Esophagus (tissue), 2 donors: ENCODE measurements around the gene ATP8A2. TPM values are rescaled to one million over a fixed set of nuclear protein-coding genes. Genes with fewer than 3 reads are reported as not detected.

Experiments used
- H3K27ac ChIP-seq, 2 donors: one replicate each; pipeline ENCODE4 v1.5.1; 2013; ENCODE audit warnings: low read depth in 2 of 2, mild to moderate bottlenecking in 2 of 2, inconsistent platforms in 1 of 2, low read length in 1 of 2, moderate library complexity in 1 of 2
- H3K27me3 ChIP-seq, 2 donors: one replicate each; pipeline ENCODE4 v1.6.1; 2013; ENCODE audit warnings: low read length in 2 of 2, control low read depth in 1 of 2, mild to moderate bottlenecking in 1 of 2; ENCODE audit not compliant: insufficient read depth in 2 of 2, control insufficient read depth in 1 of 2
- H3K36me3 ChIP-seq, 2 donors: one replicate each; pipeline ENCODE4 v1.6.1; 2013; ENCODE audit warnings: low read length in 1 of 2; ENCODE audit not compliant: control insufficient read depth in 2 of 2, insufficient read depth in 2 of 2
- H3K4me1 ChIP-seq, 2 donors: one replicate each; pipeline ENCODE4 v1.6.1; 2013; ENCODE audit warnings: low read length in 1 of 2; ENCODE audit not compliant: control insufficient read depth in 2 of 2, insufficient read depth in 2 of 2
- H3K4me3 ChIP-seq, 2 donors: one replicate each; pipeline ENCODE4 v1.5.1; 2013; ENCODE audit warnings: low read length in 2 of 2, mild to moderate bottlenecking in 2 of 2, low read depth in 1 of 2, moderate library complexity in 1 of 2
- H3K9me3 ChIP-seq, 2 donors: one replicate each; pipeline ENCODE4 v1.6.1; 2013; ENCODE audit warnings: mild to moderate bottlenecking in 2 of 2, low read depth in 1 of 2, low read length in 1 of 2, moderate library complexity in 1 of 2; ENCODE audit not compliant: control insufficient read depth in 2 of 2, insufficient read depth in 1 of 2
- WGBS, 2 donors: extraction: QIAGEN DNeasy Blood & Tissue Kit; methylation state at CpG; one replicate each; pipeline ENCODE4 v1.1.7; 2013; 5-methylcytosine and 5-hydroxymethylcytosine counted together
- polyA plus RNA-seq, 2 donors: library from polyadenylated mRNA; stranded (reverse); fragments of 200-250 nt; gene quantifications; one replicate each; pipeline ENCODE4 v1.2.3, GENCODE V29; 2013
- donor health status: healthy with polysubstance abuse.
- donor health status: Bipolar disorder and iron deficiency.

Gene ATP8A2
- polyA plus RNA-seq, 2 donors = 0.01 TPM; not detected in 1

DNA sequence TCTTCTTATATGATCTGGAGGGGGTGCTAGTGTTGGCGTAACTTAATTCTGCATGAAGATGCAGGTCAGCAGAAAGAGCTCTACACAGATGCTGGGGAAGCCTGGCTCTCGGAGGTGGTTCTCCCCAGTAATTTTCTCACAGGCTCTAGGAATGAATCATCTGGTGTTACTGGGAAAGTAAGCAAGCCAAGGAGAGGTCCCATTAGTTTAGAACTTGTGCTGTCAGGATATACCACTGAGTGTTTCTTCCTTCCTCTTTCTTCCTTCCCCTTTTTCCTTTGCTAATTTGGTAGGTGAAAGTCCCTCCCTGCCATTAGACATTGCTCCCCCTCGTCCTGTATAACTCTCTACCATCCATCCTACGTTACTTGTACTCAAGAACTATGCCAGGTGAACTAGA is 68.3 kb downstream of the ATP8A2 start:
- Histone ChIP-seq H3K4me1 (no peaks in the 10 kb centered on the region), H3K36me3 (no peaks in the 10 kb centered on the region), H3K27ac (no peak overlapping the region), H3K9me3 (no peaks in the 10 kb centered on the region), H3K27me3 (no peaks in the 10 kb centered on the region), H3K4me3 (no peak overlapping the region)
- WGBS, 2 donors = 59 to 61% methylated on average over 4 of the region's 4 CpGs

DNA sequence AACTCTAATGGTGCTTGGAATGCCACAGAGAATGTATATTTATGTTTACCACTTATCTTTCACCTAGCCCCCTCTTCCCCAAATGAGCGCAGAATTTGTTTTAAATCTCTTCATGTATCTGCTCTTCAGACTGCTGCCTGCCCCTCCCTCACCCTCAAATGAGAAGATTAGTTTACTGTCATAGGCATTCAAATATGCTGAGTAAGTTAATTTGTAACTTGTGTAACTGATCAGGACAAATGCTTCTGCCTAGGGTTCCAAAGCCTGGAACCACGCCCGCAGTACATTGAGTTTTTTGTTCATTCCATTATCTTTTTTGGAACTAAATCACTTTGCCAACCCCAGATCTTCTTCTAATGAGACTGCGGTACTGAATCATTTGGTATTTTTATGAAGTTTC is 74.5 kb downstream of the ATP8A2 start:
- Histone ChIP-seq H3K27ac (no peak overlapping the region), H3K36me3 (no peaks in the 10 kb centered on the region), H3K27me3 (no peaks in the 10 kb centered on the region), H3K4me1 (no peaks in the 10 kb centered on the region), H3K4me3 (no peak overlapping the region), H3K9me3 (peaks cover 2% of the 10 kb centered on the region in 2 donors)
- 83 to 85% methylated on average over 4 of the region's 4 CpGs for WGBS, 2 donors

- no peaks in the 10 kb centered on the region for H3K4me1 ChIP-seq
- 61 to 66% methylated on average over 3 of the region's 3 CpGs for WGBS, 2 donors
Observed at GRCh38 chr13:25447396-25447795, 75.6 kb downstream of the ATP8A2 start.

DNA sequence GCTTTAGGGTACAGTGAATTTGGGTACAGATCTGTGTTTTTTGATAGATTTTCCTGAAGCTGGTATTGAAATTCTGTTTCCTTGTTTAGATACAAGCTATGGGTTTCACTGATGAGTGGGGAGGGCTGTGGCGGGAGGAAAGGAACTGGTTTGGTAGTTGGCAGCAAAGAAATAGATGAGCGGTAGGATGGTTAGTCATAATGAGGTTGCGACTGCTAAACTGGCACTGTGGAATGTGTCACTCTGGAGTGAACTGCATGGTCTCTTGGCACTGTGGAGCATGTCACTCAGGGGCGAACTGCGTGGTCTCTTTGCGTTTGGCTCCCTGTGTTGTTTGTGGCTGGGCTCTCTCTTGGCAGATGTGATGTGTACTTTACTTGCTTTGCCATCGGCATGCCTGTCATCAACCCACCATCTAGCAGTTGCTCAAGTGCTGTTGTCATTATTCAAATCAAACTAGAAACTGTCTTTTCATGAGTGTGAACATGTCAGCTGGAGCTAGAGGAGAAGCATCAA is 82.1 kb downstream of the ATP8A2 start:
- peaks cover 0 to 2% of the 10 kb centered on the region in 2 donors for H3K9me3 ChIP-seq
- no peaks in the 10 kb centered on the region for H3K27me3 ChIP-seq
- WGBS, 2 donors = 73 to 87% methylated on average over 7 of the region's 7 CpGs
- H3K27ac ChIP-seq = no peak overlapping the region
- H3K36me3 ChIP-seq = no peaks in the 10 kb centered on the region
- no peak overlapping the region for H3K4me3 ChIP-seq
- H3K4me1 ChIP-seq = no peaks in the 10 kb centered on the region

More at GRCh38 chr13:25447396-25447795, 75.6 kb downstream of the ATP8A2 start:
- H3K9me3 ChIP-seq = peaks cover 2% of the 10 kb centered on the region in 2 donors
- no peaks in the 10 kb centered on the region for H3K36me3 ChIP-seq
- no peaks in the 10 kb centered on the region for H3K27me3 ChIP-seq
- H3K4me3 ChIP-seq = no peak overlapping the region
- no peak overlapping the region for H3K27ac ChIP-seq

GRCh38 chr13:25455146-25455545 is 83.4 kb downstream of the ATP8A2 start:
- no peak overlapping the region for H3K27ac ChIP-seq
- WGBS, 2 donors = 63 to 87% methylated on average over 3 of the region's 3 CpGs
- H3K27me3 ChIP-seq = no peaks in the 10 kb centered on the region
- H3K4me3 ChIP-seq = no peak overlapping the region
- H3K9me3 ChIP-seq = peaks cover 0 to 2% of the 10 kb centered on the region in 2 donors
- no peaks in the 10 kb centered on the region for H3K4me1 ChIP-seq
- no peaks in the 10 kb centered on the region for H3K36me3 ChIP-seq

- H3K27me3 ChIP-seq = no peaks in the 10 kb centered on the region
- no peaks in the 10 kb centered on the region for H3K36me3 ChIP-seq
- 57 to 80% methylated on average over 4 of the region's 4 CpGs for WGBS, 2 donors
- H3K4me3 ChIP-seq = no peak overlapping the region
- H3K27ac ChIP-seq = no peak overlapping the region
- H3K4me1 ChIP-seq = no peaks in the 10 kb centered on the region
- H3K9me3 ChIP-seq = peaks cover 0 to 2% of the 10 kb centered on the region in 2 donors
Observed at GRCh38 chr13:25457566-25457965, 85.8 kb downstream of the ATP8A2 start.

- no peaks in the 10 kb centered on the region for H3K36me3 ChIP-seq
- H3K9me3 ChIP-seq = no peaks in the 10 kb centered on the region
- no peaks in the 10 kb centered on the region for H3K27me3 ChIP-seq
- WGBS, 2 donors = 83 to 85% methylated on average over 9 of the region's 9 CpGs
- H3K4me3 ChIP-seq = no peak overlapping the region
- no peak overlapping the region for H3K27ac ChIP-seq
- no peaks in the 10 kb centered on the region for H3K4me1 ChIP-seq
Observed at GRCh38 chr13:25462301-25463125, 90.7 kb downstream of the ATP8A2 start.

GRCh38 chr13:25463496-25463895 is 91.7 kb downstream of the ATP8A2 start:
- Histone ChIP-seq H3K27me3 (no peaks in the 10 kb centered on the region), H3K9me3 (no peaks in the 10 kb centered on the region), H3K27ac (no peak overlapping the region), H3K36me3 (no peaks in the 10 kb centered on the region), H3K4me3 (no peak overlapping the region), H3K4me1 (no peaks in the 10 kb centered on the region)
- WGBS, 2 donors = 69 to 70% methylated on average over 3 of the region's 3 CpGs

DNA sequence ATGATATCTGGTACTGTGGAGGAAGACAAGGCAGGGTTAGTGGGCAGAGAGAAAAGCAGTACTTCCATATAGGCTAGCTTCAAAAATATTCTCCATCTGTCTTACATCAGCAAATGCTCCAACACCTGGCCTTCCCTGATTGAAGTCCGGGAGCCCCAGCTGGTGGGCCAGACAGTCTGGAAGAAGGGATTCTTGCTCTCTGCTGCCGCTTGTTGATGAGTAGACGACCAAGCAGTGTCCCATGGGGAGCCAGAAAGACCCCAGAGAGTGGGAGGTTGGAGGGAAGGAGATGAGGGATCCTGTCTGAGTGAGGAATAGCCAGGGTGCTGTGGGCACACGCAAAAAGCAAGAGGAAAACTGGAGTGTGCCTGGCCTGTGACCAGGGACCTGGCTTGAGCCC is 95.1 kb downstream of the ATP8A2 start:
- no peaks in the 10 kb centered on the region for H3K36me3 ChIP-seq
- peaks cover 0 to 11% of the 10 kb centered on the region in 2 donors for H3K27me3 ChIP-seq
- peaks cover 0 to 2% of the 10 kb centered on the region in 2 donors for H3K9me3 ChIP-seq
- H3K4me3 ChIP-seq = no peak overlapping the region
- WGBS, 2 donors = 64 to 74% methylated on average over 4 of the region's 4 CpGs
- H3K4me1 ChIP-seq = peaks cover 0 to 4% of the 10 kb centered on the region in 2 donors
- H3K27ac ChIP-seq = no peak overlapping the region
